Panc1 (cell line): Measurements from ENCODE around the gene TBX3. TPM values are rescaled to one million over a fixed set of nuclear protein-coding genes. Genes with fewer than 3 reads are reported as not detected.

Experiments used
- ATAC-seq: fragments of 200-7000 bp; cut with Tn5 transposase; 2 replicates; pipeline ENCODE4 v1.9.1; 2020; ENCODE audit warnings: mild to moderate bottlenecking, moderate library complexity
- BruUV-seq: library from RNA; stranded (reverse); fragments of 400-500 nt; replicated peaks from 2 replicates; lab custom pipeline; 2021; lab: Mats Ljungman, UMichigan
- CTCF ChIA-PET: fragments of 300-600 bp; sonication (Branson Sonifier 250); formaldehyde crosslinking; loops from one replicate; lab custom pipeline; 2022; ENCODE audit warnings: antibody characterized with exemption; lab: Charles Lee
- POLR2A ChIA-PET: fragments of 300-600 bp; sonication (Branson Sonifier 250); formaldehyde crosslinking; loops from one replicate; lab custom pipeline; 2022; ENCODE audit warnings: antibody characterized with exemption; lab: Charles Lee
- DNase-seq: peaks from one replicate; pipeline ENCODE4 v3.0.0-alpha.2; 2010; ENCODE audit warnings: low read depth, low spot score
- H3K27ac ChIP-seq: 2 replicates; pipeline ENCODE4 v1.5.1; 2011; ENCODE audit warnings: mild to moderate bottlenecking, low read length, inconsistent platforms
- H3K27me3 ChIP-seq: fragments of 200-500 bp; sonication (Bioruptor generic); 2 replicates; pipeline ENCODE4 v1.6.0; 2014; ENCODE audit warnings: low read length, inconsistent platforms; ENCODE audit not compliant: control insufficient read depth, insufficient read depth
- H3K36me3 ChIP-seq: fragments of 200-500 bp; sonication (Bioruptor generic); 2 replicates; pipeline ENCODE4 v1.5.1; 2014; ENCODE audit warnings: inconsistent platforms, mild to moderate bottlenecking, low read length, moderate library complexity; ENCODE audit not compliant: control insufficient read depth, insufficient read depth
- H3K4me1 ChIP-seq: 2 replicates; pipeline ENCODE4 v1.5.1; 2011; ENCODE audit warnings: inconsistent platforms, mild to moderate bottlenecking, low read length, moderate library complexity; ENCODE audit not compliant: control insufficient read depth, insufficient read depth
- H3K4me3 ChIP-seq, 2 experiments: 2 replicates each; pipeline ENCODE4 v1.5.1; 2011 to 2012; ENCODE audit warnings: low read depth in 2 of 2, low read length in 2 of 2, mild to moderate bottlenecking in 2 of 2, inconsistent platforms in 1 of 2, moderate library complexity in 1 of 2
- H3K9me3 ChIP-seq: fragments of 200-500 bp; sonication (Bioruptor generic); 2 replicates; pipeline ENCODE4 v1.5.1; 2014; ENCODE audit warnings: low read depth, mild to moderate bottlenecking, inconsistent platforms, low read length, moderate library complexity; ENCODE audit not compliant: control insufficient read depth, insufficient read depth
- POLR2AphosphoS5 ChIP-seq: IDR thresholded peaks from 2 replicates; pipeline ENCODE4 v1.6.1; 2012; ENCODE audit warnings: mild to moderate bottlenecking, low read depth, low read length, moderate library complexity
- SIN3A ChIP-seq: IDR thresholded peaks from 2 replicates; pipeline ENCODE4 v1.6.1; 2012; ENCODE audit warnings: low read depth, mild to moderate bottlenecking, low read length, moderate library complexity, borderline replicate concordance; ENCODE audit not compliant: insufficient read depth
- TCF7L2 ChIP-seq: IDR thresholded peaks from 2 replicates; pipeline ENCODE4 v1.6.1; 2011; ENCODE audit warnings: mild to moderate bottlenecking, low read depth, low read length, inconsistent platforms
- in situ Hi-C: cut with HindIII; loops from 2 replicates; pipeline ENCODE4 v1.10.0; 2016; ENCODE audit warnings: low sequenced_read_pairs, low pct_unique_long_range_greater_than_20kb
- intact Hi-C: fragments of 100-400 bp; cut with micrococcal nuclease; formaldehyde crosslinking; loops from one replicate; pipeline ENCODE4 v1.10.0; 2022; ENCODE audit not compliant: unreplicated experiment
- total RNA-seq: library from RNA; stranded (reverse); gene quantifications from one replicate; pipeline ENCODE4 v1.2.1, GENCODE V29; 2021; ENCODE audit not compliant: unreplicated experiment
- TF ChIP-seq, protein P1 (sequence below): fragments of 450-650 bp; IDR thresholded peaks from 2 replicates; pipeline ENCODE4 v1.5.1; 2017; ENCODE audit warnings: mild to moderate bottlenecking
- TF ChIP-seq, protein P2 (sequence below), 2 experiments: IDR thresholded peaks; 2 replicates each; pipeline ENCODE4 v1.6.1; 2011 to 2012; ENCODE audit warnings: low read depth in 2 of 2, control low read depth in 1 of 2, low read length in 1 of 2, mild to moderate bottlenecking in 1 of 2, moderate library complexity in 1 of 2; ENCODE audit not compliant: insufficient read depth in 1 of 2

Gene TBX3
- total RNA-seq, 1 experiment from 2014 or later = 5.1 TPM

DNA sequence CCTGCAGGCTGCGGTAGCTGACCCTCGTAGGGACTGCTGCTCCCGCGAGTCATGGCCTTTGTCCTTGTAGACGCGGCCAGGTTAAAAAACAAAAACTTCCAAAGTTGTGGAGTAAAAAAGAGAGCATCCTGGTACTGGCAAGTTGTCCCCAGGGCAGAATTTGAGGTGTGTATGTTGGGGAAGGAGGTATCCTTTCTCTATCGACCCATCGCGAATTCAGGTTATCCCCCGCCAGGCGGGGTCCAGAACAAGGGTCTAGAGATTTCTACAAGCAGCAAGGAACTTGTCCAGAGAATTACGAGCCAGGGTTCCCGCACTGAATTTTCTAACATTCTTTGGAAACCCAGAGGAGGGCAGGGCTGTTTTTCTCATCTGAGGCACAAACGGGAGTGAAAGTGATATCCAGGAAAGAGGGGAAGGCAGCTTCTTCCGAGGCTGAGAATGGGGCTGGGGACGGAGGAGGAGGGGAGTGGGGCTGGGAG lies 16.3 kb downstream of the TBX3 start:
- in situ Hi-C loops (no loop called here), intact Hi-C loops (no loop called here)
- DNase-seq (no peak), ATAC-seq (peak; percentile 46)
- ChIA-PET CTCF (no interaction called here), POLR2A (no interaction called here)
- no TSS peak for BruUV-seq
- H3K27ac ChIP-seq = no peak overlapping the region
- H3K4me1 ChIP-seq = no peaks in the 10 kb centered on the region
- TF ChIP-seq, protein P1, sequence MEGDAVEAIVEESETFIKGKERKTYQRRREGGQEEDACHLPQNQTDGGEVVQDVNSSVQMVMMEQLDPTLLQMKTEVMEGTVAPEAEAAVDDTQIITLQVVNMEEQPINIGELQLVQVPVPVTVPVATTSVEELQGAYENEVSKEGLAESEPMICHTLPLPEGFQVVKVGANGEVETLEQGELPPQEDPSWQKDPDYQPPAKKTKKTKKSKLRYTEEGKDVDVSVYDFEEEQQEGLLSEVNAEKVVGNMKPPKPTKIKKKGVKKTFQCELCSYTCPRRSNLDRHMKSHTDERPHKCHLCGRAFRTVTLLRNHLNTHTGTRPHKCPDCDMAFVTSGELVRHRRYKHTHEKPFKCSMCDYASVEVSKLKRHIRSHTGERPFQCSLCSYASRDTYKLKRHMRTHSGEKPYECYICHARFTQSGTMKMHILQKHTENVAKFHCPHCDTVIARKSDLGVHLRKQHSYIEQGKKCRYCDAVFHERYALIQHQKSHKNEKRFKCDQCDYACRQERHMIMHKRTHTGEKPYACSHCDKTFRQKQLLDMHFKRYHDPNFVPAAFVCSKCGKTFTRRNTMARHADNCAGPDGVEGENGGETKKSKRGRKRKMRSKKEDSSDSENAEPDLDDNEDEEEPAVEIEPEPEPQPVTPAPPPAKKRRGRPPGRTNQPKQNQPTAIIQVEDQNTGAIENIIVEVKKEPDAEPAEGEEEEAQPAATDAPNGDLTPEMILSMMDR = no peak
- no peak for TF ChIP-seq SIN3A
- no peak for TF ChIP-seq TCF7L2
- peak overlapping the region; percentile 33 to 44 for H3K4me3 ChIP-seq
- no peaks in the 10 kb centered on the region for H3K36me3 ChIP-seq
- no peaks in the 10 kb centered on the region; the same call in 1 of the 2 replicates for H3K27me3 ChIP-seq
- H3K9me3 ChIP-seq = no peaks in the 10 kb centered on the region

DNA sequence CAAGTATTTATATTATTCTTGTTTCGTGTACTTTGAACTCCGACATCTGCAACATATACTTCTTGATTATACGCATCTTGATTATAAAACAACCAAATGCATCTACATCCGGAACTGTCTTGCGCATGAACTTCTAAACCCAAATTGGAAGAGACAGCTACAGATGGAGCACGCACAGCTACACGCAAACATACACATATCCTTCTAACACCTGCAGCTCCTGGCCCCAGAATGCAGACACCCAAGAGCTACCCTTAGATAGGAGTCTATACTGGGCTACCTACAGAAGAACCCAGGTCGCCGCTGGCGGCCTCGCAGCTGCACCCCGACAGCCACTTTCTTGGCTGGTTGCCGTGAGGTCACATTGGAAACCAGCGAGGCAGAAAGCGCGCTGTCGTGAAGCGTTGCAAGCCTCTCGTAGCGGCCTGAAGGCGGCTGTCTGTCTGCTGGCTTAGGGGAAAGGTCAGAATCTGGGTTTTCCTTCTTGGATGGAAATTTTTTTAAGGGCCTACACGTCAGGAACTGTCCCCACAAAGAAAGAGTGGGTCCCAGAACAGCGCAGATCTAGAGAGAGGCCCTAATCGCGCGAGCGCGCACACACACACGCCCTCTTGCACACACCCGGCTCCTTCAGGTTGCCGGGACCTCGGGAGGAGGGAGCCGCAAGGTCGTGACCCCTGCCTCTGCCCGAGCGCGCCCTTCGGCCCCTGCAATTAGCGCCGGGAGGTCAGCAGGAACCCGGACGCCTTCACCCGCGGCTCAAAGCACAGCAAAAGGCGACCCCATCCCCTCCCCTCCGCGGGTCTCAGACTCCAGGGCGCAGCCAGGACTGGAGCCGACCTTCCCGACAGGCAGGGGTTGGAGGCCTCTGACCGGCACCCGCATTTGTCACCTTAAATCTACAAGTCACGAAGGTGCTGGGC lies 17.0 kb downstream of the TBX3 start:
- BruUV-seq = no TSS peak
- H3K9me3 ChIP-seq = no peaks in the 10 kb centered on the region
- H3K4me1 ChIP-seq = no peaks in the 10 kb centered on the region
- H3K4me3 ChIP-seq = no peak overlapping the region
- TF ChIP-seq POLR2AphosphoS5 (no peak), TCF7L2 (no peak), SIN3A (no peak)
- TF ChIP-seq, protein P2, sequence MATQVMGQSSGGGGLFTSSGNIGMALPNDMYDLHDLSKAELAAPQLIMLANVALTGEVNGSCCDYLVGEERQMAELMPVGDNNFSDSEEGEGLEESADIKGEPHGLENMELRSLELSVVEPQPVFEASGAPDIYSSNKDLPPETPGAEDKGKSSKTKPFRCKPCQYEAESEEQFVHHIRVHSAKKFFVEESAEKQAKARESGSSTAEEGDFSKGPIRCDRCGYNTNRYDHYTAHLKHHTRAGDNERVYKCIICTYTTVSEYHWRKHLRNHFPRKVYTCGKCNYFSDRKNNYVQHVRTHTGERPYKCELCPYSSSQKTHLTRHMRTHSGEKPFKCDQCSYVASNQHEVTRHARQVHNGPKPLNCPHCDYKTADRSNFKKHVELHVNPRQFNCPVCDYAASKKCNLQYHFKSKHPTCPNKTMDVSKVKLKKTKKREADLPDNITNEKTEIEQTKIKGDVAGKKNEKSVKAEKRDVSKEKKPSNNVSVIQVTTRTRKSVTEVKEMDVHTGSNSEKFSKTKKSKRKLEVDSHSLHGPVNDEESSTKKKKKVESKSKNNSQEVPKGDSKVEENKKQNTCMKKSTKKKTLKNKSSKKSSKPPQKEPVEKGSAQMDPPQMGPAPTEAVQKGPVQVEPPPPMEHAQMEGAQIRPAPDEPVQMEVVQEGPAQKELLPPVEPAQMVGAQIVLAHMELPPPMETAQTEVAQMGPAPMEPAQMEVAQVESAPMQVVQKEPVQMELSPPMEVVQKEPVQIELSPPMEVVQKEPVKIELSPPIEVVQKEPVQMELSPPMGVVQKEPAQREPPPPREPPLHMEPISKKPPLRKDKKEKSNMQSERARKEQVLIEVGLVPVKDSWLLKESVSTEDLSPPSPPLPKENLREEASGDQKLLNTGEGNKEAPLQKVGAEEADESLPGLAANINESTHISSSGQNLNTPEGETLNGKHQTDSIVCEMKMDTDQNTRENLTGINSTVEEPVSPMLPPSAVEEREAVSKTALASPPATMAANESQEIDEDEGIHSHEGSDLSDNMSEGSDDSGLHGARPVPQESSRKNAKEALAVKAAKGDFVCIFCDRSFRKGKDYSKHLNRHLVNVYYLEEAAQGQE (IDR thresholded peaks at IDR 0.05; ENCODE audit: insufficient read depth in 1 of 2, low read depth in 2 of 2, low read length in 1 of 2) = no peak
- TF ChIP-seq, protein P1 = no peak
- CTCF ChIA-PET = interaction anchor here (1.5 kb wide), 1 partner anchor 1086 kb away, joined by 4 read pairs; no protein-coding TSS in a partner anchor
- H3K27me3 ChIP-seq = no peaks in the 10 kb centered on the region; the same call in 1 of the 2 replicates
- in situ Hi-C loops (no loop called here), intact Hi-C loops (no loop called here)
- 0 out of 2 replicates have a peak, but pooled peaks have one; percentile 10 for ATAC-seq
- no peak overlapping the region for H3K27ac ChIP-seq
- POLR2A ChIA-PET = no interaction called here
- no peaks in the 10 kb centered on the region for H3K36me3 ChIP-seq
- DNase-seq = no peak
